GM23248 (cell line): ENCODE measurements around the gene CCT3. TPM values are rescaled to one million over a fixed set of nuclear protein-coding genes. Genes with fewer than 3 reads are reported as not detected.

Experiments used
- DNase-seq: peaks from one replicate; pipeline ENCODE4 v3.0.0-alpha.2; 2015
- H2AFZ ChIP-seq: fragments of 200-600 bp; sonication (generic); 2 replicates; pipeline ENCODE4 v1.6.1; 2016; ENCODE audit warnings: antibody characterized with exemption
- H3F3A ChIP-seq: fragments of 200-600 bp; sonication (generic); 2 replicates; pipeline ENCODE4 v1.6.1; 2016; ENCODE audit warnings: mild to moderate bottlenecking, antibody characterized with exemption, mixed run types; ENCODE audit not compliant: insufficient read depth
- H3K27ac ChIP-seq: fragments of 200-600 bp; sonication (generic); 2 replicates; pipeline ENCODE4 v1.5.1; 2016; ENCODE audit warnings: mild to moderate bottlenecking
- H3K27me3 ChIP-seq: fragments of 200-600 bp; sonication (generic); replicated peaks from 2 replicates; pipeline ENCODE4 v1.6.1; 2016; ENCODE audit warnings: mild to moderate bottlenecking; ENCODE audit not compliant: insufficient read depth
- H3K36me3 ChIP-seq: fragments of 200-600 bp; sonication (generic); 2 replicates; pipeline ENCODE4 v1.6.1; 2016; ENCODE audit warnings: low read depth, mild to moderate bottlenecking
- H3K4me1 ChIP-seq: fragments of 200-600 bp; sonication (generic); 2 replicates; pipeline ENCODE4 v1.6.1; 2016; ENCODE audit warnings: mild to moderate bottlenecking; ENCODE audit not compliant: insufficient read depth
- H3K4me2 ChIP-seq: fragments of 200-600 bp; sonication (generic); one replicate; pipeline ENCODE4 v1.6.1; 2016; ENCODE audit warnings: mild to moderate bottlenecking; ENCODE audit not compliant: unreplicated experiment
- H3K4me3 ChIP-seq: fragments of 200-600 bp; sonication (generic); 2 replicates; pipeline ENCODE4 v1.5.1; 2016; ENCODE audit warnings: mild to moderate bottlenecking
- H3K79me2 ChIP-seq: fragments of 200-600 bp; sonication (generic); 2 replicates; pipeline ENCODE4 v1.6.1; 2016; ENCODE audit warnings: mild to moderate bottlenecking; ENCODE audit not compliant: insufficient read depth
- H3K9ac ChIP-seq: fragments of 200-600 bp; sonication (generic); 2 replicates; pipeline ENCODE4 v1.6.1; 2016; ENCODE audit warnings: mild to moderate bottlenecking
- H3K9me2 ChIP-seq: fragments of 200-600 bp; sonication (generic); 2 replicates; pipeline ENCODE4 v1.6.1; 2016; ENCODE audit warnings: mixed run types, mild to moderate bottlenecking, moderate library complexity; ENCODE audit not compliant: insufficient read depth
- H3K9me3 ChIP-seq: fragments of 200-600 bp; sonication (generic); one replicate; pipeline ENCODE4 v1.6.1; 2017; ENCODE audit warnings: low read depth
- H4K20me1 ChIP-seq: fragments of 200-600 bp; sonication (generic); 2 replicates; pipeline ENCODE4 v1.6.0; 2016; ENCODE audit not compliant: insufficient read depth
- EZH2 ChIP-seq: fragments of 200-600 bp; sonication (generic); IDR thresholded peaks from 2 replicates; pipeline ENCODE4 v1.6.1; 2018; ENCODE audit warnings: antibody characterized with exemption, mild to moderate bottlenecking; ENCODE audit not compliant: insufficient read depth, poor library complexity, severe bottlenecking
- EZH2phosphoT487 ChIP-seq: fragments of 200-600 bp; sonication (generic); IDR thresholded peaks from 2 replicates; pipeline ENCODE4 v1.6.1; 2018; ENCODE audit warnings: antibody characterized with exemption, moderate library complexity, mild to moderate bottlenecking, low read depth; ENCODE audit not compliant: insufficient read depth
- WGBS, 2 experiments: methylation state at CpG; one replicate each; pipeline ENCODE4 v1.1.6; 2015 to 2017; ENCODE audit warnings: low lambda C conversion rate in 2 of 2, low coverage in 1 of 2; ENCODE audit errors: missing lambda C conversion rate in 2 of 2; 5-methylcytosine and 5-hydroxymethylcytosine counted together
- in situ Hi-C: fragments of 300-500 bp; cut with MboI; formaldehyde crosslinking; loops from 2 replicates; pipeline ENCODE4 v1.15.0; 2020
- polyA plus RNA-seq: library from polyadenylated mRNA; unstranded; fragments of >200 nt; fragmentation: Nextera tagmentation; extraction: Ambion mirVana; gene quantifications from 2 replicates; pipeline ENCODE4 v1.2.1, GENCODE V29; 2016
- total RNA-seq: library from RNA; depleted of rRNA; stranded (reverse); fragments of >200 nt; shearing (Covaris generic); gene quantifications from 2 replicates; pipeline ENCODE4 v1.2.3, GENCODE V29; 2014; rRNA removed

CCT3 gene
- total and polyA plus RNA-seq, 2 experiments from 2014 or later = 226 to 307 TPM

DNA sequence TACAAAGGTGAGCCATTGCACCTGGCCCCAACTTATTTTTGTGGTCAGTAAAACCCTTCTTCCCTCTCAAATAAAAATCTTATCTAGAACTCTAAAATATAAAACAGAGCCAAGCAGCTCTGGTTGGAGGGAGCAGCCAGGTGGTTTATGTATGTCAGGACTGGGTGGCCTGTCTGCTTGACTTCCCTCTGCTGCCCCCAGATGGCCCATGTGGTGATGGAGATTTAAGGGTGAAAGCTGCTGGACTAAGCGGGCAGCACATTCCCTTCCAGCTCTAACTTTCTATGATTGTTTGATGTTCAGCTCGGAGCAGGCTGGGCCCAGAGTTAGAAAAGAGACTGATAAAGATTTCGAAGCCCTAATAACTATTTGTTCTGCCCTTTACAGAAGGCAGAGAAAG is 78.3 kb downstream of the CCT3 start:
- 82 to 91% methylated on average over 3 of the region's 3 CpGs for WGBS, 2 experiments
- TF ChIP-seq EZH2 (no peak), EZH2phosphoT487 (no peak)
- no peaks in the 10 kb centered on the region for H3K9me2 ChIP-seq

More for the DNA sequence above, 78.3 kb downstream of the CCT3 start:
- Histone ChIP-seq H3K4me3 (no peak overlapping the region), H3F3A (peaks cover 30% of the 10 kb centered on the region), H3K9me3 (no peaks in the 10 kb centered on the region), H3K9ac (no peak overlapping the region), H3K4me1 (peaks cover 18% of the 10 kb centered on the region), H3K36me3 (peaks cover 46% of the 10 kb centered on the region), H2AFZ (no peak overlapping the region), H3K27me3 (no peaks in the 10 kb centered on the region), H3K79me2 (peaks cover 7% of the 10 kb centered on the region; the same call in 1 of the 2 replicates), H3K27ac (no peak overlapping the region), H3K4me2 (no peak overlapping the region), H4K20me1 (no peaks in the 10 kb centered on the region)
- in situ Hi-C loops = no loop called here
- no peak for DNase-seq

Other genes starting within 250 kb of the CCT3 start
- 1,219 and 1,322 TPM in 2 replicates for gene LMNA, start 223.6 kb downstream of the CCT3 start, total RNA-seq
- 1,230 and 1,270 TPM in 2 replicates for gene LMNA, start 223.6 kb downstream of the CCT3 start, polyA plus RNA-seq
- gene SEMA4A, start 184.7 kb downstream of the CCT3 start, total RNA-seq = 1.1 TPM in 1 of 2 replicates, not detected in the other
- gene SEMA4A, start 184.7 kb downstream of the CCT3 start, polyA plus RNA-seq = 0.35 and 0.51 TPM in 2 replicates
- gene SLC25A44, start 144.2 kb downstream of the CCT3 start, total RNA-seq = 12.4 and 14.3 TPM in 2 replicates
- gene SLC25A44, start 144.2 kb downstream of the CCT3 start, polyA plus RNA-seq = 15.4 and 16.4 TPM in 2 replicates
- gene PMF1, start 125.3 kb downstream of the CCT3 start, total RNA-seq = 42.2 and 44.4 TPM in 2 replicates
- gene PMF1, start 125.3 kb downstream of the CCT3 start, polyA plus RNA-seq = 47.7 and 49.7 TPM in 2 replicates
- gene BGLAP, start 96.1 kb downstream of the CCT3 start, total RNA-seq = not detected in 2 replicates
- gene BGLAP, start 96.1 kb downstream of the CCT3 start, polyA plus RNA-seq = 0.25 and 0.54 TPM in 2 replicates
- gene PAQR6, start 90.2 kb downstream of the CCT3 start, total RNA-seq = 0.54 and 0.63 TPM in 2 replicates
- 0.38 and 0.81 TPM in 2 replicates for gene PAQR6, start 90.2 kb downstream of the CCT3 start, polyA plus RNA-seq
- gene SMG5, start 55.5 kb downstream of the CCT3 start, total RNA-seq = 60.0 and 68.2 TPM in 2 replicates
- gene SMG5, start 55.5 kb downstream of the CCT3 start, polyA plus RNA-seq = 30.7 and 32.2 TPM in 2 replicates
- 0.63 and 1.8 TPM in 2 replicates for gene TMEM79, start 54.0 kb downstream of the CCT3 start, total RNA-seq
- 3.8 and 3.9 TPM in 2 replicates for gene TMEM79, start 54.0 kb downstream of the CCT3 start, polyA plus RNA-seq
- gene GLMP, start 42.6 kb downstream of the CCT3 start, total RNA-seq = 77.8 and 89.7 TPM in 2 replicates
- gene GLMP, start 42.6 kb downstream of the CCT3 start, polyA plus RNA-seq = 59.9 and 63.8 TPM in 2 replicates
- gene VHLL, start 39.0 kb downstream of the CCT3 start, total RNA-seq = not detected in 2 replicates
- gene VHLL, start 39.0 kb downstream of the CCT3 start, polyA plus RNA-seq = not detected in 2 replicates
- not detected in 2 replicates for gene TSACC, start 234 bp upstream of the CCT3 start, total RNA-seq
- 1.3 and 1.4 TPM in 2 replicates for gene TSACC, start 234 bp upstream of the CCT3 start, polyA plus RNA-seq
- not detected in 2 replicates for gene RHBG, start 30.9 kb upstream of the CCT3 start, total RNA-seq
- not detected in 2 replicates for gene RHBG, start 30.9 kb upstream of the CCT3 start, polyA plus RNA-seq
- gene MEF2D, start 162.5 kb upstream of the CCT3 start, total RNA-seq = 22.3 and 23.6 TPM in 2 replicates
- 32.1 and 34.1 TPM in 2 replicates for gene MEF2D, start 162.5 kb upstream of the CCT3 start, polyA plus RNA-seq
- gene IQGAP3, start 234.3 kb upstream of the CCT3 start, total RNA-seq = 12.5 and 14.7 TPM in 2 replicates
- 5.5 and 5.6 TPM in 2 replicates for gene IQGAP3, start 234.3 kb upstream of the CCT3 start, polyA plus RNA-seq
- gene TTC24, start 241.4 kb upstream of the CCT3 start, total RNA-seq = not detected in 2 replicates
- not detected in 2 replicates for gene TTC24, start 241.4 kb upstream of the CCT3 start, polyA plus RNA-seq